Embryonic facial prominence (tissue), 1 donor: ENCODE measurements around the gene CUX1.
"Not testable (repeated sequence)": the region's sequence is repeated elsewhere in the genome, so short reads cannot be mapped to it uniquely, and the experiment has no call there.

Source experiments
- DNase-seq: peaks from one replicate; pipeline ENCODE4 v3.0.0-alpha.2; 2016; ENCODE audit errors: extremely low spot score

Gene CUX1

DNA sequence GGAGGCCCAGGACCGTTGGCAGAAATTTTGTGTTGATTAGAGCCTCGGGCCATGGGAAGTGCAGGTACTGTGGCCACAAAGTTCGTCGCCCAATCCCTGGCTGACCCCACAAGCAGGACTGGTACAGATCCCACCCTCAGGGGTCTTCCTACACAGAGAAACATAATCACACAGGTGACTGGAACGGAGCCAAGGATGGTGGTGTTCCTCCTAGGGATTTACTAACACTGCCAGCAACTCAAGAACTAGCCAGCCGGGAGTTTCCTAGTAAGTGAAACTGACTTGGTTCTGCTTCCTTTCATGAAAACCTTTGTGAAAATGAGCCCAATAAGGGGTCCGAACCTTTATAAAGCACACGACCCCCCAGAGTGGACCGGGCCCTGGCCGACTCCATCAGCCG lies 5.7 kb downstream of the CUX1 start:
- DNase-seq = no peak

DNA sequence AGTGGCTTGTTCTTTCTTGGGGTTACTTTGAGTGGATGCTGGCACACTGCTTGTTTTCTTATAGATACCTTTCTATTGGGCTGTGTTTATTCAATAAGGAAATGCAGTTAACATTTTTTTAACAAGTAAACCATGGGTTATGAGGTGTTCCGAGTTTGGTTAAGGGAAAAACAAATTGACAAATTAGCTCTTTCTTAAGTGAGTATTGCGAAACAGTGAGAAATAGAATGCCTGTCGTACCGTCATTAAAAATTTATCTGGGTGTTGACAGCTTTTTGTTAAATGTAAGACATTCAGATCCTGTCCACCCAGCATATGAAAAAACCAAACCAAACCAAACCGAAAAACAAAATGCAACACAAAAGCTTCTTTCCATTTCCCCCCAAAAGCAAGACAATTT lies 6.2 kb downstream of the CUX1 start:
- no peak for DNase-seq

DNA sequence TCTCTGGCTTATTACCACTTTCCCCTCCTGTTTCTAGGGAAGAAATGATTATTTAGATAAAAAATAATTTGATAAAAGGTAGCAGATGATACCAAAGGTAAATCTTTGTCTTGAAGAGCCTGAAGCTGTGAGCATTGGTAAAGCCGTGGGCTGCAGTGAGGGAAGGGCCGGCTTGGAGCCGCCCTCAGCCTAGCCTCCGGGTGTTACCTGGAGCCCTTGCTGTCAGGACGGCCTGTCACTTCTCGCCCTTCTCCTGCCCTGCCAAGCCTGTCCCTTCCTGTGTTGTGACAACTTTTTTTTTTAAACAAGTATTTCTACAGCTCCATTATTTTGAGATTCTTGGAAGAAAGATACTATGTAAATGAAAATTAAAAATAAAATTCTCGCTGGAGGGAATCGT lies 7.0 kb downstream of the CUX1 start:
- DNase-seq = no peak

DNA sequence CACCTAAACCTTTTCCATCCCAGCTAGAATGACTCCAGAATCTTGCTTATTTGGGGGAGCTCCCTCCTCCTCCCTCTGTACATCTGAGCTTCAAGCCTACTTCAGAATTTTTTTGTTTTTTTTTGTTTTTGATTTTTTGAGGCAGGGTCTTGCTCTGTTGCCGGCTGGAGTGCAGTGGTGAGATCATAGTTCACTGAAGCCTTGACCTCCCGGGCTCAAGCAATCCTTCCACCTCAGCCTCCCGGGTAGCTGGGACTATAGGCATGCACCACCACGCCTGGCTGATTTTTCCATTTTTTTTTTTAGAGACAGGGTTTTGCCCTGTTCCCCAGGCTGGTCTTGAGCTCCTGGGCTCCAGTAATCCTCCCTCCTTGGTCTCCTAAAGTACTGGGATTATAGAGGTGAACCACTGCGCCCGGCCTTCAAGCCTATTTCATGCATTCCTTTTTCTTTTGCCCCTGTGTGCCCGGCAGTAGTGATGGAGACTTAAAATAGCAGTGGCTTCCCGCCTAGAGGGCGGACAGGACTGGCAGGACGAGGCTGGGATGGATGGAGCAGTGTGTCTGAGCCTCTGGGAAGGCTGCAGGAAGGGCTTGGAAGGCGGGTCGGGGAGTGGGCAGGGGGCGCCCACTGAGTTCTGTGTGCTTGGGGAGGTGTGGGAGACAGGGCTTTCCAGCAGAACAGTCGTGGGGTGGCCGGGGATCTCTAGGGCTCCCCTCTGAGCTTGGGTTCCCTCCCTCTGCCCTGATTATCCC lies 8.8 kb downstream of the CUX1 start:
- DNase-seq = no peak

DNA sequence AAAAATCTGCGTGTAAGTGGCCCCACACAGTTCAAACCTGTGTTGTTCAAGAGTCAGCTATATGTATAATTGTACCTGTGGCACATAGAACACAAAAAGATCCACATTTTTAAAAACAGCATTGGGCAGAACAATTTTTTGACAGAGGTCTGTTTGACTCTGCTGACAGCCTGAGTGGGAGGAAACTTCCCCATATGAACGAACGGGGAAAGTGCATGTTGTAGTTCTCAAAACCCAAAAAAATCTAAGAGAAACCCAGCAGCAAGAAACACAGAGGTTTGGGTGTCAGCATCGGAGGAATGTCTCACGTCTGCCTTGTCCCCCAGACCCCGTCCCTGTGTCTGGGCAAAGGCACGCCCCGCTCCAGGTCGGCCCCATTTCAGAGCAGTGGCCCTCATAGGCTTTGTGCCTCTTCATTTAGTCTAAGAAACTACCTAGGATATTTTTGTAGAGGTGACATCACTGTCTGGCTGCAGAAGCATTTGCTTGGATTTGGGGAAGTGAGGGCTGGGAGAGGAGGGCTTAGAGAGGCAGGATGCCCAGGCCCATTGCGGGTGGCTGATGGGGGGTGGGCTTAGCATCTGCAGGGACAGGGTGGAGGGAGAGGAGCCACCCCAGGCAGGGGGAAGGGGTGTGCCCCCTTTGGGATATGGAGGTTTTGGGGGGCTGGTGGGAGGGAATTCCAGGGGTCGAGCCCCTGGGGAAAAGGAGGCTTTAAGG lies 11.0 kb downstream of the CUX1 start:
- no peak for DNase-seq

DNA sequence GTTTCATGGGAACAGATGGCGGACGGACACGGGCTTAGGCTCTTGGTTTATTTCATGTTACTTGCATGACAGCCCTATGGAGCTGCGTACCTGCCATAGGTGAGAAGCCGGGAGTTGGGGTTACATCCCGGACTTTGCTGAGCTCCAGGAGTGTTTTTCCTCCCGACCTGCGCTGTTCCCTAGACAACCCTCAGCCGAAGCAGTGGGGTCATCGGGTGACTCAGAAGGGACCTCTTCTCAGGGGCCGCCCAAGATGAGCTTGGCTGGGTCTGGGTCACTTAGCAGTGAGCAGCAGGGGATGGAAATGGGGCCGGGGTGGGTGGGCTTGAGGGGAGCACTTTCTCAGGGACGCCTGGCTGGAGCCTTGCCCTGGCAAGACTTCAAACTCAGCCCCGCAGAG lies 11.9 kb downstream of the CUX1 start:
- no peak for DNase-seq

DNA sequence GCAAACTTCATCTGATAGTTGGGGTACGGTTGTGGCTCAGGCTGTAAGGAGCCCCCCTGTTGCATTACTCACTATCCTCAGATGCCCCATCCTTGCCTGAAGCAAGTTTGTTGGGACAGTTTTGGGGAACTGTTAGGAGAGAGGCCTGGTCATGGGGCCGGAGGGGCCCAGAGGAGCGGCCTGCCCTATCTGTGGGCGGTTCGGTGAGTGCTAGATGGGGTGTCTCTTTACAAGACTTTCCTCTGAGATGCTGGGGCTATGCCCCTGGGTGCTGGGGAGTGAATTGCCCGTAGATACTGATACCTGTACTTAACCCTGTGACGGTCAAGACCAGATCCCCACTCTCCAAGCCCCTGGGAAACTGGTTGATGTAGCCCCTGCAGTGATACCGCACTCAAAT lies 12.4 kb downstream of the CUX1 start:
- DNase-seq = no peak

DNA sequence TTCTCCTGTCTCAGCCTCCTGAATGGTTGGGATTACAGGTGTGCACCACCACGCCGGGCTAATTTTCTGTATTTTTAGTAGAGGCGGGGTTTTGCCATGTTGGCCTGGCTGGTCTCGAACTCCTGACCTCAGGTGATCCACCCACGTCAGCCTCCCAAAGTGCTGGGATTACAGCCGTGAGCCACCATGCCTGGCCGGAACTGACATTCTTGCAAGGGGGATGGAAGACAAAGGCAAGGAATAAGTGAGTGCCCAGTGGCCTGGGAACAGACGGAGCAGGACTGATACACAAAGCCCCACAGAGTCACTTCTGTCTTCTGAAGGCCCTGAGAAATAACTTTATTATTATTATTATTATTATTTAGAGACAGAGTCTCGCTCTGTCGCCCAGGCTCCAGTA lies 14.0 kb downstream of the CUX1 start:
- DNase-seq = not testable (repeated sequence)

DNA sequence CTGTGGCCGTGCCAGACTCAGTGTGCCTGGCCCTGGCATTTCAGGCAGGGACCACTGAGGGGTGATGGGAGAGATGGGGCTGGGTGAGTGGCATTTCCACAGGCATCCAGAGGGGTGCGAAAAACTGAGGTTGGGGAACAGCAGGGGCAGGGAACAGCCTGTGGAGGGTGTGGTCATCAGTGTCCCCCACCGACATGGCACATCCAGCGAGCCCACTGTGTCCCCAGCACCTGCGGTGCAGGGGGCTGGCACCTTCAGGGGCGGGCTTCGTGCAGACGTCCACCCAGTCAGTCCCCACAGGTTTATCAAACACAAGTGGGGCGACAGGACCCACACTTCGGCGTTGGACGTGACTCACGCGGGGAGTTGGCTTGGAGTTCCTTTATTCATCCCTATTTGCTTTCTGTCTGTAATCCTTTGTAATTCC lies 14.8 kb downstream of the CUX1 start:
- no peak for DNase-seq

DNA sequence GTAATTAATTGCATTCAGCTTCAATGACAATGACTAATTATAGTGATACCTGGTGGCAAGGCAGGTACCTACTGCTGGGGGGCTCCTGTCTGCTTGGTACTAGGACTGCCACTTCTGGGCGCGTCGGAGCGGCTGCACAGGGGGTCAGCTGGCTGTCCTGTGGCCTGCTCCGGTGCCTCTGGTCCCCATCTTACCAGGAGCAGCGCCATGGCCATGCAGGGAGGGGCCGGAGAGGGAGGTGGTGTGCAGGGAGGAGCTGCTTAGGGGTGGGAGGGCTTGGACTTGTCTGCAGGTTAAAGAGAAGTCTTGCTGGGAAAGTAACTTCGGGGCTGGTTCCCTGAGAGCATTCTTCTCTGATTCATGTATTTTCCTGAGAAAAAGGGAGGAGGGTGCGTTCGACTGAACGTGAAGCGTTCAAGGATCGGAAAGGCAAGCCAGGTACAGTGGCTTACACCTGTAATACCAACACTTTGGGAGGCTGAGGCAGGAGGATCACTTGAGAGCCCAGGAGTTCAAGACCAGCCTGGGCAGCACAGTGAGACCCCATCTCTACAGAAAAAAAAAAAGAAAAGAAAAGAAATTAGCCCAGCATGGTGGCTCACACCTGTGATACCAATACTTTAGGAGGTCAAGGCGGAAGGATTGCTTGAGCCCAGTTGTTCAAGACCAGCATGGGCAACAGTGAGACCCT lies 15.4 kb downstream of the CUX1 start:
- DNase-seq = no peak

DNA sequence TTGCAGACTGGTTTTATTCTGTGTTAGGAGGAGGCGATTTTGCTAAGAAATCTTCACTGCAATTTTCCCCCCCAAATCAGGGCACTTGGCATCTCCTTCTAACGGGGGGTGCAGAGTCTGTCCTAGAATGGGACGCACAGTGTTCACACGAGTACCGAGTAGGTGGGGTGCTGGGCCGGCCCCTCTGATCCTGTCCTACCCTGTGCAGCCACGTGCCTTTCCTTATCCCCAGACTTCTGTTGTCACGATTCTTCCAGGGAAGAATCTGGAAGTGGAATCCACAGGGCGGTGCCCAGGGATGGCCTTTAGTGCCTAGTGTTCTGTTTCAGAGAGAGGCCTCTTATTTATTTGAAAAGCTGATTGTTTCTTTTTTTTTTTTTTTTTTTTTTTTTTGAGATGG lies 16.4 kb downstream of the CUX1 start:
- DNase-seq = no peak

DNA sequence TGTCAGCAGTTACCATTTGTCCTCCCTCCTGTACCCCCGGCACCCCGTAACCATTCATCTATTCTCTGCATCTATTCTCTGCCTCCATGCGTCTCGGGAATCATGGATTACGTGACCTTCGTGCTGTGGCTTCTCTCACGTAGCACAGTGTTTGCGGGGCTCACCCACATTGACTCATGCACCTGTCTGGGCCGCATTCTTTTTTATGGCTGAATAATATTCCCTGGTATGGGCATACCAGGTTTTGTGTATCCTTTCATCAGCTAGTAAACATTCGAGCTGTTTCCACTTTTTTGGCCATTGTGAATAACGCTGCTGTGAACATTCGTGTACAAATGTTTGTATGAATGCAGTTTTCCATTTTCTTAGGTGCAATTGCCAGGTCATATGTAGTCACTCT lies 17.7 kb downstream of the CUX1 start:
- no peak for DNase-seq

DNA sequence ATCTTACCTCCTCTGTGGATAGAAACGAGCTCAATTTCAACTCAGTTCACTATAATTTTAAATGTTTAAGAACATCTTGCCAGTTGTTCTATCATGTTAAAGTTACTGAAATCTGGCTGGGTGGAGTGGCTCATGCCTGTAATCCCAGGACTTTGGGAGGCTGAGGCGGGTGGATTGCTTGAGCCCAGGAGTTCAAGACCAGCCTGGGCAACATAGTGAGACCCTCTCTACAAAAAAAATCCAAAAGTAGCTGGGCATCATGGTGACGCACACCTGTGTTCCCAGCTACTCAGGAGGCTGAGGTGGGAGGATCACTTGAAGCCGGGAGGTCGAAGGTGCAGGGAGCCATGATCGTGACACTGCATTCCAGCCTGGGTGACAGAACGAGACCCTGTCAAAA lies 20.0 kb downstream of the CUX1 start:
- DNase-seq = not testable (repeated sequence)

DNA sequence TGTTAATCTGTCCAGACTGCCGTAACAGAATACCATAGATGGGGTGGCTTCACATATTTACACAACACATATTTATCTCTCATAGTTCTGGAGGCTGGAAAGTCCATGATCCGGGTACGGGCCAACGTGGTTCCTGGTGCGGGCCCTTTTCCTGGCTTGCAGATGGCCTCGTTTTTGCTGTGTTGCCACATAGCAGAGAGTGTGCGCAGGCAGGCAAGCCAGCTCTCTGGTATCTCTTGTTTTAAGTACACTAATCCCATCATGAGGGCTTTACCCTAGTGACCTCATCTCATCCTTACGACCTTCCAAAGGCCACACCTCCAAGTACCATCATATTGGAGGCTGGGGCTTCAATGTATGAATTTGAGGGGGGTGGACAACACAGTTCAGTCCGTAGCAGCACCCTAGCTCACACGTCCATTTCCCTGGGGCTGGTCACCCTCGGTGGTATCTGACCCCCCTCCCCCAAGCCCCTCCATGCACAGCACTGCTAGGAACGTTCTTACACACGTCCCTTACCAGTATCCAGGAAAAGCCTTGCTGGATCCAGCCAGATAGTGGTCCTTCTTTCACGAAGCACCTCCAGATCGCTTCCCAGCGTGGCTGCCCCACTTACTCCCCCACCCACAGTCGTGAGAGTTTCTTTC lies 21.5 kb downstream of the CUX1 start:
- DNase-seq = no peak

DNA sequence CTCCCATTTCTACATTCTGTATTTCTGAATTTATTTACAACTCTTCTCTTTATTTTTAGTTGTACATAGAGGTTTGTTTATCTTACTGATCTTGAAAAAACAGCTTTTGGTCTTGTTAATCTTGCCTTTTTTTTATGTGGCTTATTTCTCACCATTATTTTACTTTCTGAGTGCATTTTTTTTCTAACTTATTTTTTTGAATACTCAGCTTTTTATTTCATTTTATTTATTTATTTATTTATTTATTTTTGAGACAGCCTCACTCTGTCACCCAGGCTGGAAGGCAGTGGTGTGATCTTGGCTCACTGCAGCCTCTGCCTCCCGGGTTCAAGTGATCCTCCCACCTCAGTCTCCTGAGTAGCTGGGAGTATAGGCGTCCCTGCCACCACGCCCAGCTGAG lies 23.9 kb downstream of the CUX1 start:
- no peak for DNase-seq

DNA sequence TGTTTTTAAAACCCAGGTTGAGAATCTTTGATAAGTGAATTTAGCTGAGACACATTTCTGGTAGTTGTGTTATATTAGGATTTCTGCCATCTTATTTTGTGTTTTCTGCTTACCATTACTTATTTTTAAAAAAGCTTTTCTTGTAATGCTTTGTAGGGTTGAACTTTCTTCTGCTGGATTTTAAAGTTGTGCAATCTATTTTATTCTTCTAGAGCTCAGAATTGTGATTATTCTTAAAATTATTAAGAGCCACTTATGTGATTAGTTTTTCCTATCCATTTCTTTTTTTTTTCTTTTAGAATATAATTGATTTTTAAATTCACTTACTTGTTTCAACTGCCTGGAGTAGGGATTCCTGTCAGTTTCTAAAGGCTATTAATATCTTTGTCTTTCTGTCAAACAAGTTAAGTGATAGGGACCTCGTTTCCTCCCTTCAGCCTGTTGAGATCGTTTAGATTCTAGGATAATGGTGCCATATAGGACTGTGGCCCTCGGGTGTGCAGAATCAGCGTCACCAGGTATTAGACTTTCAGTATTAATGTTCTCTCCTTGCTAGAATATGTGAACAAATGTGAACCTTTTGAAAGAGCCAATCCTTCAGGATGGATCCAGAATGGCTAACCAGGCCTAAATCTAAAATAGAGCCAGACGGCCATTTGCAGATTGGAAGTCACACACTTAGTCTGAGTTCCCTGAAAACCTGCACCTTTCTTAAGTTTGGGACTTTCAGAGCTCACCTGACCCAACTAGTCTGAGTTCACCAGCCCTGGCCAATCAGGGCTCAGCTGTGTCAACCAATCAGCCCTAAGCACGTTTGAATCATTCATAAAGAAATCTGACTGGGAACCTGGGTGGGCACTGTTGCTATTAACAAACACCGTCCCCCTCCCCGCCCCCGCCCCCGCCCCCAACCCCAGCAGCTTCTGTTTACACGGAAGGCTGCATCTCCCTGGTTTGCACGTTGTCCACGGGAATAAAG lies 26.2 kb downstream of the CUX1 start:
- no peak for DNase-seq

DNA sequence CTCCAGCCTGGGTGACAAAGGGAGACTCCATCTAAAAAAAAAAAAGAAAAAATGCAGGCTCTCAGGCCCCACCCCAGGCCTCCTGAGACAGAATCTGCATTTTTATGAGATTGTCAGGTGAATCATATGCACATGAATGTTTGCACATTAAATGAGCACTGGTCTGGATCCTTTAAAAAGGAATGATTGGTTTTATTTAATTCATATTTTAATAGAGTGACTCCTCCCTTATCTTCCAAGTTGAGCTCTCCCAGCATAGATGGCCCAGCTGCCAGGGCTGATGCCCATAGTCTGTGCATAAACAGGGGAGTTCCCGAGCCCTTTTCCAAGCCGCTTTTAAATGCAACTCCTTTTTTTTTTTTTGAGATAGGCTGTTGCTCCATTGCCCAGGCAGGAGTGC lies 28.5 kb downstream of the CUX1 start:
- DNase-seq = no peak

DNA sequence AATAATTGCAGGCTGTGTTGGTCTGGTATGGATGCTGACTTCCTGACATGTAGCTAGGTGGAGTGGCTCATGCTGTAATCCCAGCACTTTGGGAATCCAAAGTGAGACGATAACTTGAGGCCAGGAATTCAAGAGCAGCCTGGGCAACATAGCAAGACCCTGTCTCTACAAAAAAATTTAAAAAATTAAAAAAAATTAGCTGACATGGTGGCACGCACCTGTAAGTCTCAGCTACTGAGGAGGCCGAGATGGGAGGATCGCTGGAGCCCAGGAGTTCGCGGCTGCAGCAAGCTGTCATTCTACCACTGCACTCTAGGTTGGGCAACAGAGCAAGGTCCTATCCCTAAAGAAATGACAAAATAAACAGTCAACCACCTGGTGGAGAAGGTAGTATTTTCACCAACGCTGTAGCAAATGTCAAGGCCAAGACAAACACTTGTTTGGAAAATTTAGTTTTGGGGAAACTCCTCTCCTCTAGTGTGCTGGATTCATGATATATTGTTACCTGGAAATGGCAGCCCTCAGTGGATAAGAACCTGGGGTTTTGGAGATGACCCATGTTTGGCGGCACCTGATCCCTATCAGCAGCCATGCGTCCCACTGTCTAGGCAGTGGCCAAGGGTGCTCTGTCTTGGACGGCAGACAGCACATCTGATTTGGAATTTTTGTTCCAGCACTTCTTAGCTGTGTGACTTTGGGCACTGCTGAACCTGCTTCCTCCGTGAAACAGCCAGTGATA lies 29.5 kb downstream of the CUX1 start:
- no peak for DNase-seq

DNA sequence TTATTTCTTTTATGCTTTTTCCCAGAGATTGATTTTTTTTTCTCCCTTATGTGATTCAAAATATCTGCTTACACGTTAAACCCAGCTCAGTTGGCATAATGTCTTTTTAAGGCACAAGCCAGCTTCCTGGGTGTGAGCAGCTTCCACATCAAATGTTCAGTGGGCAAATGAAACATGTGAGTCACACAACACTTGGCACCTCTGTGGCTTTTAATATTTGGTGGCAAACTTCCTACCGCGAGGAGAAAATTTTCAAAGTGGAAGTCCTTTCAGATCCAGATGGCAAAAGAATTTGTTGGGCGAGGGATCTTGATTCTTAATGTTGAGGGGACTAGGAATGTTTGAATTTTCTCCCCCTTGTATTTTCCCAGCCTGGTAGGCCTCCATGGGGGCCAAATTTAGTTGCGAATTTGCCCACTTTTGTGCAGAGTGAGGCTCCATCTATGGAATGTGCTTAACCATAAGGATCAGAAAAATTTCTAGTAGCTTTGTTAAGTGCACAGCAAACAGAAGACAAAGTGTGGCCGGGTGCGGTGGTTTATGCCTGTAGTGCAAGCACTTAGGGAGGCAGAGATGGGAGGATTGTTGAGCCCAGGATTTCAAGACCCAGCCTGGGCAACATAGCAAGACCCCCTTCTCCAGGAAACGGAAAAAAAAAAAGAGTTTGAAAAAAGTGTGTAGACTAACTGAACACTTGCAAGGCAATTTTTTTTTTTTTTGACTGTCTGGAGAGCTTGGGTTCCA lies 31.0 kb downstream of the CUX1 start:
- no peak for DNase-seq

DNA sequence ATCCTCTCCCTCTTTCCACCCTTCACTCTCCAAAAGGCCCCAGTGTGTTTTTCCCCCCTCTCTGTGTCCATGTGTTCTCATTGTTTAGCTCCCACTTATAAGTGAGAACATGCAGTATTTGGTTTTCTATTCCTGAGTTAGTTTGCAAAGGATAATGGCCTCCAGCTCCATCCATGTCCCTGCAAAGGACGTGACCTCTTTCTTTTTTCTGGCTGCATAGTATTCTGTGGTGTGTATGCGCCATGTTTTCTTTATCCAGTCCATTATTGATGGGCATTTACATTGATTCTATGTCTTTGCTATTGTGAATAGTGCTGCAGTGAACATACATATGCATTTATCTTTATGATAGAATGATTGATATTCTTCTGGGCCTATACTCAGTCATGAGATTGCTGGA lies 31.9 kb downstream of the CUX1 start:
- DNase-seq = not testable (repeated sequence)
